ENCODE measurements around the gene SEC61A1.
A peak's percentile ranks its signal among the peaks of the same experiment; 100 is the strongest.

Gene SEC61A1

GRCh38 chr3:128051837-128052594, at the start of gene SEC61A1:
Gene SEC61A1 (plus strand): TSS chr3:128052437. CDS start chr3:128052553, 116 bp downstream.
- DNase-seq = peak; percentile 97

- DNase-seq = no peak
Measured at GRCh38 chr3:128004661-128005060, 47.6 kb upstream of the SEC61A1 start.

- DNase-seq = no peak
Measured at GRCh38 chr3:128006061-128007032, 45.9 kb upstream of the SEC61A1 start.

- no peak for DNase-seq
Measured at GRCh38 chr3:128007033-128007424, 45.2 kb upstream of the SEC61A1 start.

- DNase-seq = no peak
Measured at GRCh38 chr3:128009952-128010846, 42.0 kb upstream of the SEC61A1 start.

GRCh38 chr3:128011140-128011539, 41.1 kb upstream of the SEC61A1 start:
- DNase-seq = no peak

- DNase-seq = no peak
Measured at GRCh38 chr3:128012050-128012449, 40.2 kb upstream of the SEC61A1 start.

GRCh38 chr3:128014548-128014947, 37.7 kb upstream of the SEC61A1 start:
- peak; percentile 4 for DNase-seq

- no peak for DNase-seq
Measured at GRCh38 chr3:128016502-128016901, 35.7 kb upstream of the SEC61A1 start.

GRCh38 chr3:128021768-128022372, 30.4 kb upstream of the SEC61A1 start:
- DNase-seq = no peak

- no peak for DNase-seq
Measured at GRCh38 chr3:128033102-128033501, 19.1 kb upstream of the SEC61A1 start.

- no peak for DNase-seq
Measured at GRCh38 chr3:128036119-128036518, 16.1 kb upstream of the SEC61A1 start.

- DNase-seq = no peak
Measured at GRCh38 chr3:128040041-128040440, 12.2 kb upstream of the SEC61A1 start.

- DNase-seq = no peak
Measured at GRCh38 chr3:128040660-128041059, 11.6 kb upstream of the SEC61A1 start.

GRCh38 chr3:128041344-128041743, 10.9 kb upstream of the SEC61A1 start:
- no peak for DNase-seq

- no peak for DNase-seq
Measured at GRCh38 chr3:128050597-128050996, 1.6 kb upstream of the SEC61A1 start.

GRCh38 chr3:128051459-128051836, 789 bp upstream of the SEC61A1 start:
- no peak for DNase-seq

GRCh38 chr3:128052595-128053351, 536 bp downstream of the SEC61A1 start:
- no peak for DNase-seq

- DNase-seq = no peak
Measured at GRCh38 chr3:128053614-128054013, 1.4 kb downstream of the SEC61A1 start.

- no peak for DNase-seq
Measured at GRCh38 chr3:128054367-128054766, 2.1 kb downstream of the SEC61A1 start.

GRCh38 chr3:128056258-128056657, 4.0 kb downstream of the SEC61A1 start:
- no peak for DNase-seq

Measured in activated CD8-positive, alpha-beta memory T cell treated with anti-CD3 and anti-CD28 coated beads for 24 hours (primary cell).